HG03066 (cell line): ENCODE measurements around the gene NRXN2.
"Not testable (repeated sequence)": the region's sequence is repeated elsewhere in the genome, so short reads cannot be mapped to it uniquely, and the experiment has no call there.

Source experiments
- ATAC-seq: cut with Tn5 transposase; IDR thresholded peaks from one replicate; pipeline ENCODE4 v1.9.1; 2021; ENCODE audit warnings: low read depth; ENCODE audit not compliant: unreplicated experiment

Gene NRXN2

GRCh38 chr11:64685536-64685935 lies 37.5 kb downstream of the NRXN2 start:
- no peak for ATAC-seq

- ATAC-seq = no peak
These were observed 38.6 kb downstream of the NRXN2 start for GRCh38 chr11:64684357-64684756.

GRCh38 chr11:64681171-64681570 lies 41.8 kb downstream of the NRXN2 start:
- no peak for ATAC-seq

- ATAC-seq = no peak
These were observed 43.2 kb downstream of the NRXN2 start for GRCh38 chr11:64679846-64680245.

GRCh38 chr11:64677441-64678023 lies 45.5 kb downstream of the NRXN2 start:
- ATAC-seq = no peak

GRCh38 chr11:64676261-64676615 lies 46.8 kb downstream of the NRXN2 start:
- no peak for ATAC-seq

GRCh38 chr11:64675450-64676260 lies 47.3 kb downstream of the NRXN2 start:
- peak; percentile 20 for ATAC-seq

GRCh38 chr11:64674774-64675173 lies 48.2 kb downstream of the NRXN2 start:
- peak; percentile 51 for ATAC-seq

GRCh38 chr11:64673279-64673678 lies 49.7 kb downstream of the NRXN2 start:
- ATAC-seq = no peak

GRCh38 chr11:64672875-64673274 lies 50.1 kb downstream of the NRXN2 start:
- ATAC-seq = no peak

GRCh38 chr11:64670975-64671374 lies 52.0 kb downstream of the NRXN2 start:
- ATAC-seq = no peak

GRCh38 chr11:64667154-64667745 lies 55.7 kb downstream of the NRXN2 start:
- no peak for ATAC-seq

- no peak for ATAC-seq
These were observed 57.6 kb downstream of the NRXN2 start for GRCh38 chr11:64665411-64665821.

- not testable (repeated sequence) for ATAC-seq
These were observed 58.6 kb downstream of the NRXN2 start for GRCh38 chr11:64664236-64664870.

GRCh38 chr11:64663656-64664055 lies 59.3 kb downstream of the NRXN2 start:
- no peak for ATAC-seq

- ATAC-seq = no peak
These were observed 61.4 kb downstream of the NRXN2 start for GRCh38 chr11:64661614-64662013.

- ATAC-seq = no peak
These were observed 61.9 kb downstream of the NRXN2 start for GRCh38 chr11:64661146-64661545.

- ATAC-seq = no peak
These were observed 62.3 kb downstream of the NRXN2 start for GRCh38 chr11:64660706-64661105.

- no peak for ATAC-seq
These were observed 62.8 kb downstream of the NRXN2 start for GRCh38 chr11:64660205-64660604.

GRCh38 chr11:64659417-64660144 lies 63.4 kb downstream of the NRXN2 start:
- no peak for ATAC-seq

GRCh38 chr11:64658265-64658664 lies 64.7 kb downstream of the NRXN2 start:
- no peak for ATAC-seq
